Coronary artery (tissue), 2 donors: Measurements from ENCODE around the gene BEAN1.
A peak's percentile ranks its signal among the peaks of the same experiment; 100 is the strongest.

Source experiments
- DNase-seq: peaks from one replicate; pipeline ENCODE4 v3.0.0-alpha.2; 2017; ENCODE audit warnings: low spot score
- H3K27ac ChIP-seq, 2 donors: fragments of 200-600 bp; sonication (generic); one replicate each; pipeline ENCODE4 v1.5.1; 2016 to 2019
- H3K4me3 ChIP-seq: fragments of 200-600 bp; sonication (generic); 2 replicates; pipeline ENCODE4 v1.5.1; 2016; ENCODE audit warnings: mild to moderate bottlenecking, moderate library complexity
- CTCF ChIP-seq: fragments of 200-600 bp; sonication (generic); IDR thresholded peaks from one replicate; pipeline ENCODE4 v1.5.1; 2019; ENCODE audit warnings: antibody characterized with exemption

The BEAN1 gene

GRCh38 chr16:66515596-66516508 lies 88.8 kb downstream of the BEAN1 start:
- DNase-seq = peak; percentile 82
- TF ChIP-seq CTCF = peak; percentile 38
- Histone ChIP-seq H3K4me3 (peak overlapping the region; percentile 37), H3K27ac (peak overlapping the region; percentile 92 to 99)

- no peak for DNase-seq
- peak overlapping the region; percentile 37 for H3K4me3 ChIP-seq
- H3K27ac ChIP-seq = peak overlapping the region; percentile 92 to 99
- TF ChIP-seq CTCF = no peak
These were observed 89.4 kb downstream of the BEAN1 start for GRCh38 chr16:66516509-66516807.

- DNase-seq = peak; percentile 98
- H3K27ac ChIP-seq = peak overlapping the region; percentile 92 to 99
- no peak for TF ChIP-seq CTCF
- peak overlapping the region; percentile 63 for H3K4me3 ChIP-seq
These were observed 89.9 kb downstream of the BEAN1 start for GRCh38 chr16:66516808-66517585.

GRCh38 chr16:66517586-66518263 lies 90.6 kb downstream of the BEAN1 start:
- no peak for TF ChIP-seq CTCF
- H3K4me3 ChIP-seq = peak overlapping the region; percentile 63
- DNase-seq = peak; percentile 74
- H3K27ac ChIP-seq = peak overlapping the region; percentile 92 to 99

GRCh38 chr16:66519482-66520373 lies 92.6 kb downstream of the BEAN1 start:
- peak overlapping the region; percentile 8 to 84 for H3K27ac ChIP-seq

More at GRCh38 chr16:66519482-66520373, 92.6 kb downstream of the BEAN1 start:
- no peak for TF ChIP-seq CTCF
- DNase-seq = no peak
- no peak overlapping the region for H3K4me3 ChIP-seq
